GM12874 (cell line): ENCODE measurements around the gene PLB1.

ENCODE experiments used
- TF ChIP-seq, protein P1 (sequence below): IDR thresholded peaks from 2 replicates; pipeline ENCODE4 v1.5.1; 2011; ENCODE audit warnings: low read depth, mild to moderate bottlenecking, control low read depth, low read length, moderate library complexity; ENCODE audit not compliant: insufficient read depth

Gene PLB1

DNA sequence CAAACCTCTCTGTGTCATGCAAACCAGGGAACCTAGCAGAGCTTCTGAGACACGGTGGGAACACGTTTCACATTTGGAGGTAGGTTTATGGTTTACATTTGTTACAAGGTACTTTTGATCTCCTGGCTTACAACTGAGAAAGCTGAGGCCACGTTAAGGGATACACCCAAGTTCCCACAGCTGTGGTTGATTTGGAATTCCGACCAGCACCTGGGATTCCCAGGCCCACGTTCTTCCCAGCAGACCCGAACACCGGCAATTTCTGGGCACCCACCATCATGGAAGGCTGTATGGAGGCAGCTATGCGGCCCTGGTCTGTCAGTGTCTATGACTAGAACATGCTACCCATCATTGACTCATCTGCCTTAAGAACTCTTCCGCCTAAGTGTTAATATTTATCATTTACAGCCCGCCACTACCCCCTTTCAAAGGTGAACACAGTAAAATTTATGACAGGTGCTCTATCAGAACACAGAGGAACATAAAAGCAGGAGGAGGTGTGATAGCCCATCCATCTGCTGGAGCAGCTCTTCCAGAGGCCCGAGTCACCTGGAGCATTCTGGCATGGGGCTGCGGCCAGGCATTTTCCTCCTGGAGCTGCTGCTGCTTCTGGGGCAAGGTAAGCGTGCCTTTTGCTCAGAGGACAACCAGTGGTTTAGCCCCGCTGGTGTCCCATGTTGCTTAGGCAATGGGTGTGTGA, at the start of gene PLB1:
PLB1 (plus strand) TSS at position 510 of the 700 bp plus-strand sequence; CDS start at position 565, 55 bp downstream.
- TF ChIP-seq, protein P1, sequence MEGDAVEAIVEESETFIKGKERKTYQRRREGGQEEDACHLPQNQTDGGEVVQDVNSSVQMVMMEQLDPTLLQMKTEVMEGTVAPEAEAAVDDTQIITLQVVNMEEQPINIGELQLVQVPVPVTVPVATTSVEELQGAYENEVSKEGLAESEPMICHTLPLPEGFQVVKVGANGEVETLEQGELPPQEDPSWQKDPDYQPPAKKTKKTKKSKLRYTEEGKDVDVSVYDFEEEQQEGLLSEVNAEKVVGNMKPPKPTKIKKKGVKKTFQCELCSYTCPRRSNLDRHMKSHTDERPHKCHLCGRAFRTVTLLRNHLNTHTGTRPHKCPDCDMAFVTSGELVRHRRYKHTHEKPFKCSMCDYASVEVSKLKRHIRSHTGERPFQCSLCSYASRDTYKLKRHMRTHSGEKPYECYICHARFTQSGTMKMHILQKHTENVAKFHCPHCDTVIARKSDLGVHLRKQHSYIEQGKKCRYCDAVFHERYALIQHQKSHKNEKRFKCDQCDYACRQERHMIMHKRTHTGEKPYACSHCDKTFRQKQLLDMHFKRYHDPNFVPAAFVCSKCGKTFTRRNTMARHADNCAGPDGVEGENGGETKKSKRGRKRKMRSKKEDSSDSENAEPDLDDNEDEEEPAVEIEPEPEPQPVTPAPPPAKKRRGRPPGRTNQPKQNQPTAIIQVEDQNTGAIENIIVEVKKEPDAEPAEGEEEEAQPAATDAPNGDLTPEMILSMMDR, result no peak

GRCh38 chr2:28446531-28446930, 49.3 kb upstream of the PLB1 start:
- TF ChIP-seq, protein P1, result no peak

DNA sequence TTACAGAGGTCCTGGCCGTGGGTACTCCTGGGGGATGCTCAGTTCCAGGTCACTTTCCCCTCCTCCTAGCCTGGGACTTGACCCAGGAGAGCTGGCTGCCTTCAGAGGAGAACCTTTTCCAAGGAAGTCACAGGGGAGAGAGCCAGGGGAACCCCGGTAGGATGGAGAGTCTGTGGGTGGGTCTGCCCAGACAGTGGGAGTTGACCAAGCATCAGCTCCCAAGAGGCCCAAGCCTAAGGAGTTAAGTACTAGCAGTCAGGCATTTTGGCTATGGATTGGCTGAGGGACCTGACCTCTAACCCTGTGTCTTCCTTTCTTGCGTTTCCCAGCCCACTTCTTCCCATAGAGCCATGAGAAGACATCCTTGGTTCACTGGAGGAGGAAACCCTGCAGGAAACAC, 48.8 kb upstream of the PLB1 start:
- TF ChIP-seq, protein P1, result no peak

GRCh38 chr2:28447943-28448792, 47.7 kb upstream of the PLB1 start:
- TF ChIP-seq, protein P1, result no peak

- TF ChIP-seq, protein P1, result no peak
These were observed 47.1 kb upstream of the PLB1 start for GRCh38 chr2:28448793-28449100.

GRCh38 chr2:28449126-28449487, 46.8 kb upstream of the PLB1 start:
- TF ChIP-seq, protein P1, result no peak

GRCh38 chr2:28449488-28450395, 46.1 kb upstream of the PLB1 start:
- TF ChIP-seq, protein P1, result no peak
